ENCODE results near the gene TTLL4. TPM values are rescaled to one million over a fixed set of nuclear protein-coding genes. Genes with fewer than 3 reads are reported as not detected.
A peak's percentile ranks its signal among the peaks of the same experiment; 100 is the strongest.

Gene TTLL4
- total RNA-seq, 1 donor from 2014 or later = 39.8 TPM

- no peak overlapping the region for H3K9ac ChIP-seq
- H3K27me3 ChIP-seq = no peaks in the 10 kb centered on the region
- no peaks in the 10 kb centered on the region for H3K9me3 ChIP-seq (ENCODE audit: low read depth)
- H3K9me3 Mint-ChIP-seq = no peaks in the 10 kb centered on the region
- no peaks in the 10 kb centered on the region for H3K79me2 ChIP-seq (ENCODE audit: low read depth)
- peak overlapping the region; percentile 61 for H3K27ac Mint-ChIP-seq
- H3K4me2 ChIP-seq = no peak overlapping the region
- H3K4me3 Mint-ChIP-seq = no peak overlapping the region
- TF ChIP-seq EZH2 (IDR thresholded peaks at IDR 0.05) (no peak), EZH2phosphoT487 (IDR thresholded peaks at IDR 0.05) (no peak)
- H3K4me1 ChIP-seq = no peaks in the 10 kb centered on the region
- H4K20me1 ChIP-seq (ENCODE audit: low read depth) = peaks cover 12% of the 10 kb centered on the region
- no peaks in the 10 kb centered on the region for H3K36me3 ChIP-seq
- DNase-seq (ENCODE audit: low spot score) = no peak
- H3K27me3 Mint-ChIP-seq (ENCODE audit: insufficient read depth, low read depth) = peaks cover 4% of the 10 kb centered on the region
- peaks cover 4% of the 10 kb centered on the region for H3K4me1 Mint-ChIP-seq
- H2AFZ ChIP-seq (replicated peaks) = no peak overlapping the region
- peaks cover 51% of the 10 kb centered on the region for H3K36me3 Mint-ChIP-seq
- no peak overlapping the region for H3K4me3 ChIP-seq
- H3F3A ChIP-seq (ENCODE audit: low read depth) = no peaks in the 10 kb centered on the region
- H3K27ac ChIP-seq = no peak overlapping the region
These were observed 35.2 kb downstream of the TTLL4 start for GRCh38 chr2:218745559-218746469.

DNA sequence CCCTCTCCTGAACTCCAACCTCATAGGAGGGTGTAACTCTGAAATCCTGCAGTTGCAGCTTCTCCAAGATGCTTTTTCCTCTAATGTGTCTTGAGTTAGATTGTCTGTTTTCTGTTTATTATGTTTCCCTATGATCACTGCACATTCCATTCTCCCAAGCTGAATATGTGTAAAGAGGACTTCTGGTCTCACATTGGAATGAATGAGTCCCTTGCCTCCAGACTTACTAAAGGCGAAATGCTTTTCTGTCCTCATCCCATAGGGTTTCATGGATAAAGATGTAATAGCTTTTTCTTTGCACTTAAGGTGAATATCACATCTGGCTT lies 35.8 kb downstream of the TTLL4 start:
- H3K27ac Mint-ChIP-seq = no peak overlapping the region
- Histone ChIP-seq H3K36me3 (no peaks in the 10 kb centered on the region), H3K9ac (no peak overlapping the region), H3K4me1 (no peaks in the 10 kb centered on the region), H2AFZ (replicated peaks) (no peak overlapping the region), H4K20me1 (ENCODE audit: low read depth) (peaks cover 12% of the 10 kb centered on the region), H3K9me3 (ENCODE audit: low read depth) (no peaks in the 10 kb centered on the region), H3F3A (ENCODE audit: low read depth) (no peaks in the 10 kb centered on the region), H3K27me3 (no peaks in the 10 kb centered on the region), H3K4me3 (no peak overlapping the region), H3K79me2 (ENCODE audit: low read depth) (no peaks in the 10 kb centered on the region), H3K27ac (no peak overlapping the region), H3K4me2 (no peak overlapping the region)
- H3K27me3 Mint-ChIP-seq (ENCODE audit: insufficient read depth, low read depth) = peaks cover 2% of the 10 kb centered on the region
- H3K4me3 Mint-ChIP-seq = no peak overlapping the region
- TF ChIP-seq, protein P1, sequence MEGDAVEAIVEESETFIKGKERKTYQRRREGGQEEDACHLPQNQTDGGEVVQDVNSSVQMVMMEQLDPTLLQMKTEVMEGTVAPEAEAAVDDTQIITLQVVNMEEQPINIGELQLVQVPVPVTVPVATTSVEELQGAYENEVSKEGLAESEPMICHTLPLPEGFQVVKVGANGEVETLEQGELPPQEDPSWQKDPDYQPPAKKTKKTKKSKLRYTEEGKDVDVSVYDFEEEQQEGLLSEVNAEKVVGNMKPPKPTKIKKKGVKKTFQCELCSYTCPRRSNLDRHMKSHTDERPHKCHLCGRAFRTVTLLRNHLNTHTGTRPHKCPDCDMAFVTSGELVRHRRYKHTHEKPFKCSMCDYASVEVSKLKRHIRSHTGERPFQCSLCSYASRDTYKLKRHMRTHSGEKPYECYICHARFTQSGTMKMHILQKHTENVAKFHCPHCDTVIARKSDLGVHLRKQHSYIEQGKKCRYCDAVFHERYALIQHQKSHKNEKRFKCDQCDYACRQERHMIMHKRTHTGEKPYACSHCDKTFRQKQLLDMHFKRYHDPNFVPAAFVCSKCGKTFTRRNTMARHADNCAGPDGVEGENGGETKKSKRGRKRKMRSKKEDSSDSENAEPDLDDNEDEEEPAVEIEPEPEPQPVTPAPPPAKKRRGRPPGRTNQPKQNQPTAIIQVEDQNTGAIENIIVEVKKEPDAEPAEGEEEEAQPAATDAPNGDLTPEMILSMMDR (IDR thresholded peaks at IDR 0.05) = no peak
- TF ChIP-seq EZH2 (IDR thresholded peaks at IDR 0.05) (no peak), EZH2phosphoT487 (IDR thresholded peaks at IDR 0.05) (no peak)
- H3K36me3 Mint-ChIP-seq = peaks cover 49% of the 10 kb centered on the region
- H3K4me1 Mint-ChIP-seq = peaks cover 4% of the 10 kb centered on the region
- DNase-seq (ENCODE audit: low spot score) = no peak
- H3K9me3 Mint-ChIP-seq = no peaks in the 10 kb centered on the region

DNA sequence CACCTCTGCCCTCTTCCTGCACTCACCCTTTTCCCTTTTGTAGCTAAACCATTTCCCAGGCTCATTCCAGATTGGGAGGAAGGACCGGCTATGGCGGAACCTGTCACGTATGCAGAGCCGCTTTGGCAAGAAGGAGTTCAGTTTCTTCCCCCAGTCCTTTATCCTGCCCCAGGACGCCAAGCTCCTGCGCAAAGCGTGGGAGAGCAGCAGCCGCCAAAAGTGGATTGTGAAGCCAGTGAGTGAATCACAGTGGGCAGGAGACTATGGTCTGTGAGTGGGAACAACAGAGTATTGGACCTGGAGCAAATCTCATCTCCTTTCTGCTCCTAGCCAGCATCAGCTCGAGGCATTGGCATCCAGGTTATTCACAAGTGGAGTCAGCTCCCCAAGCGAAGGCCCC lies 36.3 kb downstream of the TTLL4 start:
- Mint-ChIP-seq H3K4me3 (no peak overlapping the region), H3K4me1 (peaks cover 4% of the 10 kb centered on the region), H3K27ac (no peak overlapping the region), H3K27me3 (ENCODE audit: insufficient read depth, low read depth) (peaks cover 3% of the 10 kb centered on the region), H3K9me3 (no peaks in the 10 kb centered on the region), H3K36me3 (peaks cover 50% of the 10 kb centered on the region)
- Histone ChIP-seq H3K27ac (no peak overlapping the region), H3F3A (ENCODE audit: low read depth) (no peaks in the 10 kb centered on the region), H3K9ac (no peak overlapping the region), H3K9me3 (ENCODE audit: low read depth) (no peaks in the 10 kb centered on the region), H3K36me3 (no peaks in the 10 kb centered on the region), H4K20me1 (ENCODE audit: low read depth) (peaks cover 12% of the 10 kb centered on the region), H3K79me2 (ENCODE audit: low read depth) (no peaks in the 10 kb centered on the region), H3K27me3 (no peaks in the 10 kb centered on the region), H3K4me2 (no peak overlapping the region), H2AFZ (replicated peaks) (no peak overlapping the region), H3K4me3 (no peak overlapping the region), H3K4me1 (no peaks in the 10 kb centered on the region)
- TF ChIP-seq, protein P1 (IDR thresholded peaks at IDR 0.05) = no peak
- no peak for TF ChIP-seq EZH2phosphoT487 (IDR thresholded peaks at IDR 0.05)
- no peak for TF ChIP-seq EZH2 (IDR thresholded peaks at IDR 0.05)
- no peak for DNase-seq (ENCODE audit: low spot score)
